Retinal pigment epithelial cell (primary cell): ENCODE data around the gene RILP.

ENCODE experiments used
- DNase-seq: peaks from one replicate; pipeline ENCODE4 v3.0.0-alpha.2; 2010; ENCODE audit warnings: low read depth
- H3K4me3 ChIP-seq: 2 replicates; pipeline ENCODE4 v1.5.1; 2011; ENCODE audit warnings: mild to moderate bottlenecking, low read length, control low read depth, moderate library complexity
- CTCF ChIP-seq: conservative IDR thresholded peaks from 2 replicates; pipeline ENCODE4 v1.5.1; 2011; ENCODE audit warnings: low read depth, low read length, control low read depth, inconsistent platforms

The RILP gene

DNA sequence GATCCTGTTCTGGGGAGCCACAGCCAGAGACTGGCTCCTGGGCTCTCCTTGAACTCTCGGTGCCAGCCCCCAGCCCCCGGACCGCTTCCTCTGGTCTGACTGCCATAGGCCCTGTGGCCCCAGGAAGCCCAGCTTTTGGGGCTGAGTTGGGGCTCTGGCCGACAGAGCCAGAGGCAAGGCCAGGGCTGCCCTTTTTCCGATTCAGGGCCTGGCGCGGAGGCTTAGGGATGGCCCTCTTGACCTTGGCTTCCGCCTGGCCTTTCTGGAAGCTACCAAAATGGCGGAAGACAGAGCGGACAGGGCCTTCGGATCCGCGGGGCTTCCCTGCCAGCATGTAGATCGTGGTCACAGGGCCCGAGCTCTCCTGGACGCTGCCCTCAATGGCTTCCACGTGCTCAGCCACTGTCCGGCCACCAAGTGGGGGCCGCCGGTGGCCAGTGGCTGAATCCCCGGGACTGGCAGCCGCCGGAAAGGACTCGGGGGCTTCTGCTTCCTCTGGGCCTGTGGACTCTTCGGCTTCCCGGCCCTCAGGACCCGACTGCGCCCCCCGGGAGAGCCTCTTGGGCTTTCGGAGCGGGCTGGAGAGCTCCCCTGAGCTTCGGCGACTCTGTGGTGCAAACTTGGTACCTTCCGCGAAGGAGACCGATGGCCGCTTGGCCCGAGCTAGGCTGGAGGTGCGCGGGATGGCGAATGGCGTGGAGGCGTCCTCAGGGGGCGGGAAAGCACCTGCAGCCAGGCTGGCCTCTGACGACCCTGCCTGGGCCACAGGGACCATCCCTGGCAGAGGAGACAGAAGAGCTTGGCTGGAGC lies 14.6 kb downstream of the RILP start:
- no peak overlapping the region for H3K4me3 ChIP-seq
- DNase-seq, result no peak
- TF ChIP-seq CTCF, result no peak

GRCh38 chr17:1630662-1631061 lies 19.0 kb downstream of the RILP start:
- H3K4me3 ChIP-seq, result no peak overlapping the region
- no peak for DNase-seq
- TF ChIP-seq CTCF, result no peak

GRCh38 chr17:1629504-1630310 lies 20.0 kb downstream of the RILP start:
- TF ChIP-seq CTCF, result peak; percentile 69
- DNase-seq, result no peak
- H3K4me3 ChIP-seq, result peak overlapping the region; percentile 72

GRCh38 chr17:1628856-1629503 lies 20.7 kb downstream of the RILP start:
- DNase-seq, result peak; percentile 69
- TF ChIP-seq CTCF, result peak; percentile 23
- H3K4me3 ChIP-seq, result peak overlapping the region; percentile 72

- TF ChIP-seq CTCF, result no peak
- peak within 1 kb of the TSS; percentile 72 for H3K4me3 ChIP-seq
- no peak for DNase-seq
Measured at GRCh38 chr17:1627982-1628855, 21.4 kb downstream of the RILP start, which contains the start of gene SLC43A2. TSS of gene SLC43A2 (minus strand) at chr17:1628834. CDS start at chr17:1627874, 960 bp downstream.

GRCh38 chr17:1627182-1627981 lies 22.3 kb downstream of the RILP start:
- DNase-seq, result no peak
- TF ChIP-seq CTCF, result no peak
- H3K4me3 ChIP-seq, result peak overlapping the region; percentile 34
